ENCODE measurements around the gene TTC39B.

Gene TTC39B

GRCh38 chr9:15317836-15318235 is 10.8 kb upstream of the TTC39B start:
- CTCF ChIA-PET: no interaction called here
- no peak for TF ChIP-seq CTCF (IDR thresholded peaks at IDR 0.05; ENCODE audit: insufficient read depth, low read length, missing control alignments)
- H3K4me3 ChIP-seq (ENCODE audit: low read depth, low read length): no peak overlapping the region
- POLR2A ChIA-PET: no interaction called here
- no peak for DNase-seq (ENCODE audit: low read depth, low spot score)

- H3K4me3 ChIP-seq (ENCODE audit: low read depth, low read length): no peak overlapping the region
- ChIA-PET CTCF (no interaction called here), POLR2A (no interaction called here)
- no peak for DNase-seq (ENCODE audit: low read depth, low spot score)
- TF ChIP-seq CTCF (IDR thresholded peaks at IDR 0.05; ENCODE audit: insufficient read depth, low read length, missing control alignments): no peak
Measured at GRCh38 chr9:15311607-15312006, 4.6 kb upstream of the TTC39B start.

GRCh38 chr9:15310107-15310850 is 3.3 kb upstream of the TTC39B start:
- ChIA-PET CTCF (interaction anchor here (0.8 to 1.1 kb wide), 2 partner anchors 9 to 79 kb away, joined by 3 read pairs; no protein-coding TSS in a partner anchor), POLR2A (no interaction called here)
- DNase-seq (ENCODE audit: low read depth, low spot score): no peak
- TF ChIP-seq CTCF (IDR thresholded peaks at IDR 0.05; ENCODE audit: insufficient read depth, low read length, missing control alignments): no peak
- H3K4me3 ChIP-seq (ENCODE audit: low read depth, low read length): no peak overlapping the region

GRCh38 chr9:15308511-15308910 is 1.5 kb upstream of the TTC39B start:
- H3K4me3 ChIP-seq (ENCODE audit: low read depth, low read length): no peak overlapping the region
- TF ChIP-seq CTCF (IDR thresholded peaks at IDR 0.05; ENCODE audit: insufficient read depth, low read length, missing control alignments): no peak
- CTCF ChIA-PET: interaction anchor here (0.8 kb wide), 1 partner anchor 31 kb away, joined by 3 read pairs; no protein-coding TSS in a partner anchor
- peak; percentile 80 for DNase-seq (ENCODE audit: low read depth, low spot score)
- POLR2A ChIA-PET: no interaction called here

GRCh38 chr9:15307523-15307841 is 466 bp upstream of the TTC39B start:
- CTCF ChIA-PET: interaction anchor here (0.8 to 1.1 kb wide), 3 partner anchors 9 to 97 kb away, joined by 3 to 4 read pairs (median 3); no protein-coding TSS in a partner anchor
- no peak for TF ChIP-seq CTCF (IDR thresholded peaks at IDR 0.05; ENCODE audit: insufficient read depth, low read length, missing control alignments)
- POLR2A ChIA-PET: interaction anchor here (1.4 kb wide), 1 partner anchor 116 kb away, joined by 7 read pairs; the partner anchor contains the start of gene SNAPC3
- no peak for DNase-seq (ENCODE audit: low read depth, low spot score)
- peak overlapping the region; percentile 87 for H3K4me3 ChIP-seq (ENCODE audit: low read depth, low read length)

GRCh38 chr9:15306068-15306756 is 804 bp downstream of the TTC39B start:
- H3K4me3 ChIP-seq (ENCODE audit: low read depth, low read length): peak overlapping the region; percentile 87
- TF ChIP-seq CTCF (IDR thresholded peaks at IDR 0.05; ENCODE audit: insufficient read depth, low read length, missing control alignments): no peak
- CTCF ChIA-PET: interaction anchor here (1.0 to 1.2 kb wide), 2 partner anchors 14 to 28 kb away, joined by 3 read pairs; no protein-coding TSS in a partner anchor
- POLR2A ChIA-PET: interaction anchor here (0.6 to 1.4 kb wide), 3 partner anchors 84 to 161 kb away, joined by 3 to 7 read pairs (median 4); partner anchors contain the start of gene SNAPC3
- DNase-seq (ENCODE audit: low read depth, low spot score): no peak
